ENCODE measurements around the gene TMEM39B.

DNA sequence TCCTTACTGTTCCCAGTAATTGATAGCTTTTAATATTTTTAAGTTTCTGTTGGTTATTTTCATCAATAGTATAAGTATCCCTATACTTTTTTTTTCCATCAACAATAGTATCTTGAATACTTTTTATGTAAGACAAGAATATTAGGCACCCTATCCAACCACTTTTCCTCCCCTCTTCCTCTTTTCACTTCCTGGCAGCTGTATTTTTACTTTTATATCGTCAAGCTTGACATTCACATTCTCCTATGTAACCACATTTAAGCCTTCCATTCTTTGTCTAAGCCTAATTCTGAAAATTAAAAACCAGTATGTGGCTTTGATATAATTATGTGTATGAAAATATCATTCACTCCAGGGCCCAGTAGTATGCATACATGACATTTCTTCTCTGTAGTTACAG is 9.3 kb downstream of the TMEM39B start:
- TF ChIP-seq EZH2 (IDR thresholded peaks at IDR 0.05; ENCODE audit: borderline replicate concordance, low read length) = no peak
- TF ChIP-seq, protein P1, sequence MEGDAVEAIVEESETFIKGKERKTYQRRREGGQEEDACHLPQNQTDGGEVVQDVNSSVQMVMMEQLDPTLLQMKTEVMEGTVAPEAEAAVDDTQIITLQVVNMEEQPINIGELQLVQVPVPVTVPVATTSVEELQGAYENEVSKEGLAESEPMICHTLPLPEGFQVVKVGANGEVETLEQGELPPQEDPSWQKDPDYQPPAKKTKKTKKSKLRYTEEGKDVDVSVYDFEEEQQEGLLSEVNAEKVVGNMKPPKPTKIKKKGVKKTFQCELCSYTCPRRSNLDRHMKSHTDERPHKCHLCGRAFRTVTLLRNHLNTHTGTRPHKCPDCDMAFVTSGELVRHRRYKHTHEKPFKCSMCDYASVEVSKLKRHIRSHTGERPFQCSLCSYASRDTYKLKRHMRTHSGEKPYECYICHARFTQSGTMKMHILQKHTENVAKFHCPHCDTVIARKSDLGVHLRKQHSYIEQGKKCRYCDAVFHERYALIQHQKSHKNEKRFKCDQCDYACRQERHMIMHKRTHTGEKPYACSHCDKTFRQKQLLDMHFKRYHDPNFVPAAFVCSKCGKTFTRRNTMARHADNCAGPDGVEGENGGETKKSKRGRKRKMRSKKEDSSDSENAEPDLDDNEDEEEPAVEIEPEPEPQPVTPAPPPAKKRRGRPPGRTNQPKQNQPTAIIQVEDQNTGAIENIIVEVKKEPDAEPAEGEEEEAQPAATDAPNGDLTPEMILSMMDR (IDR thresholded peaks at IDR 0.05; ENCODE audit: low read length) = no peak
